Transverse colon (tissue), 4 donors: Measurements from ENCODE around the gene CRACDL.

Experiments
- POLR2A ChIP-seq: fragments of 450-650 bp; IDR thresholded peaks from one replicate; pipeline ENCODE4 v1.6.1; 2016; ENCODE audit warnings: antibody characterized with exemption, mild to moderate bottlenecking, moderate library complexity
- POLR2AphosphoS5 ChIP-seq, 3 donors: sonication (generic); formaldehyde crosslinking; IDR thresholded peaks; one replicate each; pipeline ENCODE4 v1.6.1; 2016; ENCODE audit warnings: antibody characterized with exemption in 3 of 3
- TF ChIP-seq, protein P1 (sequence below), 5 experiments: fragments of 200-600 bp in 3 of 5; fragments of 450-650 bp in 2 of 5; sonication (generic) in 3 of 5; IDR thresholded peaks; 1 replicate in 2 of 5; 2 replicates in 3 of 5; pipeline ENCODE4 v1.5.1; 2016 to 2017; ENCODE audit warnings: antibody characterized with exemption in 5 of 5, inconsistent platforms in 3 of 5, mild to moderate bottlenecking in 2 of 5, moderate library complexity in 1 of 5

DNA sequence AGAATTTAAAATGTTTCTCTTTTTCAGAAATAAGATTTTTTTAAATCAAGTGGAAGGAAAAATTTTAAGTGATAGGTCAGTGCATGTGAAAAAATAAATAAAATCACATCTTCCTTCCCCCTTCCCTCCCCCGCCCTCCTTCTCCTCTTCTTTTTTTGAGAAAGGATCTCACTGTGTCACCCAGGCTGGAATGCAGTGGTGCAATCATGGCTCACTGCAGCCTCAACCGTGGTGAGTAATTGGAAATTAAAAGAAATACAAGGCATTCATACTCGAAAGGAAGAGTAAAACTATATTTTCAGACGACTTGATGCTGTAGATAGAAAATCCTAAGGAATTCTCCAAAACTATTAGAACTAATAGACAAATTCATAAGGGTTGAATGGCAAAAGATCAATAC, 16.9 kb upstream of the CRACDL start:
- TF ChIP-seq, protein P1, sequence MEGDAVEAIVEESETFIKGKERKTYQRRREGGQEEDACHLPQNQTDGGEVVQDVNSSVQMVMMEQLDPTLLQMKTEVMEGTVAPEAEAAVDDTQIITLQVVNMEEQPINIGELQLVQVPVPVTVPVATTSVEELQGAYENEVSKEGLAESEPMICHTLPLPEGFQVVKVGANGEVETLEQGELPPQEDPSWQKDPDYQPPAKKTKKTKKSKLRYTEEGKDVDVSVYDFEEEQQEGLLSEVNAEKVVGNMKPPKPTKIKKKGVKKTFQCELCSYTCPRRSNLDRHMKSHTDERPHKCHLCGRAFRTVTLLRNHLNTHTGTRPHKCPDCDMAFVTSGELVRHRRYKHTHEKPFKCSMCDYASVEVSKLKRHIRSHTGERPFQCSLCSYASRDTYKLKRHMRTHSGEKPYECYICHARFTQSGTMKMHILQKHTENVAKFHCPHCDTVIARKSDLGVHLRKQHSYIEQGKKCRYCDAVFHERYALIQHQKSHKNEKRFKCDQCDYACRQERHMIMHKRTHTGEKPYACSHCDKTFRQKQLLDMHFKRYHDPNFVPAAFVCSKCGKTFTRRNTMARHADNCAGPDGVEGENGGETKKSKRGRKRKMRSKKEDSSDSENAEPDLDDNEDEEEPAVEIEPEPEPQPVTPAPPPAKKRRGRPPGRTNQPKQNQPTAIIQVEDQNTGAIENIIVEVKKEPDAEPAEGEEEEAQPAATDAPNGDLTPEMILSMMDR (IDR thresholded peaks at IDR 0.05): no peak
- no peak for TF ChIP-seq POLR2AphosphoS5 (IDR thresholded peaks at IDR 0.05)
- TF ChIP-seq POLR2A: no peak
